ENCODE data around the gene LCLAT1. TPM values are rescaled to one million over a fixed set of nuclear protein-coding genes. Genes with fewer than 3 reads are reported as not detected.

The LCLAT1 gene
- total and polyA plus RNA-seq, 2 of the 4 experiments (the other 2 are of a cell fraction), result 7.5 to 11.5 TPM

GRCh38 chr2:30512243-30512886 lies 65.3 kb downstream of the LCLAT1 start:
- in situ Hi-C loops (cut with MboI; ENCODE audit: low sequenced_read_pairs) (no loop called here), intact Hi-C loops (cut with micrococcal nuclease) (loop anchor here (10.0 kb wide), 1 partner anchor 192 kb away; no protein-coding TSS in a partner anchor), dilution Hi-C loops (cut with HindIII; ENCODE audit: low sequenced_read_pairs, unreplicated experiment) (no loop called here)
- Histone ChIP-seq H2AFZ (replicated peaks; ENCODE audit: low read length, poor library complexity) (no peak overlapping the region), H4K91ac (ENCODE audit: insufficient read depth, low read depth, low read length) (no peak overlapping the region), H3K79me1 (ENCODE audit: low read depth in 1 of 2, low read length in 2 of 2) (peaks cover 15 to 54% of the 10 kb centered on the region in 2 experiments), H3K4me2 (ENCODE audit: low read depth, low read length) (no peak overlapping the region), H3K36me3 (ENCODE audit: control insufficient read depth, insufficient read depth, low read length) (no peaks in the 10 kb centered on the region), H3K4ac (ENCODE audit: low read depth, low read length) (no peak overlapping the region), H2BK20ac (ENCODE audit: low read depth, low read length) (no peak overlapping the region; the same call in 1 of the 2 replicates), H2BK15ac (ENCODE audit: low read depth, low read length) (no peak overlapping the region), H3K18ac (ENCODE audit: low read depth, low read length) (no peak overlapping the region), H2BK120ac (ENCODE audit: low read depth, low read length) (no peak overlapping the region), H3K27me3 (ENCODE audit: control insufficient read depth, insufficient read depth, low read length) (no peaks in the 10 kb centered on the region), H3K9me3 (ENCODE audit: control insufficient read depth, insufficient read depth, low read length) (no peaks in the 10 kb centered on the region), H3K23ac (ENCODE audit: low read depth, low read length) (no peak overlapping the region), H3K14ac (replicated peaks; ENCODE audit: low read depth, low read length) (no peak overlapping the region), H3K9ac (ENCODE audit: low read depth, low read length) (no peak overlapping the region), H3K56ac (ENCODE audit: extremely low read depth, insufficient read depth, low read length) (no peak overlapping the region), H4K8ac (ENCODE audit: low read depth in 2 of 2, low read length in 2 of 2) (no peak overlapping the region), H3K4me3 (ENCODE audit: insufficient read depth, low read depth, low read length) (no peak overlapping the region), H3K27ac (ENCODE audit: insufficient read depth, low read length) (no peak overlapping the region), H4K20me1 (ENCODE audit: insufficient read depth, low read length) (peaks cover 15% of the 10 kb centered on the region; the same call in 1 of the 2 replicates), H4K5ac (ENCODE audit: low read depth, low read length) (no peak overlapping the region), H2BK5ac (ENCODE audit: low read depth, low read length, poor library complexity, severe bottlenecking) (no peak overlapping the region), H3K4me1 (ENCODE audit: control insufficient read depth, insufficient read depth, low read length) (peaks cover 8% of the 10 kb centered on the region), H2AK9ac (replicated peaks; ENCODE audit: low read depth, low read length, poor library complexity) (no peak overlapping the region), H3K9me1 (ENCODE audit: insufficient read depth, low read length) (peaks cover 7% of the 10 kb centered on the region), H2AK5ac (ENCODE audit: low read depth, low read length) (no peak overlapping the region)
- DNase-seq, result no peak
- no peak for TF ChIP-seq CHD1 (IDR thresholded peaks at IDR 0.05; ENCODE audit: low read depth, low read length)
- TF ChIP-seq SMC3 (IDR thresholded peaks at IDR 0.05; ENCODE audit: low read depth, low read length), result no peak
- no peak for TF ChIP-seq CEBPB (IDR thresholded peaks at IDR 0.05; ENCODE audit: low read depth, low read length)
- no peak for TF ChIP-seq RCOR1 (IDR thresholded peaks at IDR 0.05; ENCODE audit: insufficient replicate concordance, low read length)
- TF ChIP-seq MXI1 (IDR thresholded peaks at IDR 0.05; ENCODE audit: borderline replicate concordance, low read depth, low read length), result no peak
- TF ChIP-seq POLR2A (IDR thresholded peaks at IDR 0.05; ENCODE audit: low read depth, low read length), result no peak
- no peak for TF ChIP-seq RAD21 (IDR thresholded peaks at IDR 0.05; ENCODE audit: low read length)
- no peak for TF ChIP-seq NFE2L2 (IDR thresholded peaks at IDR 0.05; ENCODE audit: low read depth, low read length)
- TF ChIP-seq, protein P1, sequence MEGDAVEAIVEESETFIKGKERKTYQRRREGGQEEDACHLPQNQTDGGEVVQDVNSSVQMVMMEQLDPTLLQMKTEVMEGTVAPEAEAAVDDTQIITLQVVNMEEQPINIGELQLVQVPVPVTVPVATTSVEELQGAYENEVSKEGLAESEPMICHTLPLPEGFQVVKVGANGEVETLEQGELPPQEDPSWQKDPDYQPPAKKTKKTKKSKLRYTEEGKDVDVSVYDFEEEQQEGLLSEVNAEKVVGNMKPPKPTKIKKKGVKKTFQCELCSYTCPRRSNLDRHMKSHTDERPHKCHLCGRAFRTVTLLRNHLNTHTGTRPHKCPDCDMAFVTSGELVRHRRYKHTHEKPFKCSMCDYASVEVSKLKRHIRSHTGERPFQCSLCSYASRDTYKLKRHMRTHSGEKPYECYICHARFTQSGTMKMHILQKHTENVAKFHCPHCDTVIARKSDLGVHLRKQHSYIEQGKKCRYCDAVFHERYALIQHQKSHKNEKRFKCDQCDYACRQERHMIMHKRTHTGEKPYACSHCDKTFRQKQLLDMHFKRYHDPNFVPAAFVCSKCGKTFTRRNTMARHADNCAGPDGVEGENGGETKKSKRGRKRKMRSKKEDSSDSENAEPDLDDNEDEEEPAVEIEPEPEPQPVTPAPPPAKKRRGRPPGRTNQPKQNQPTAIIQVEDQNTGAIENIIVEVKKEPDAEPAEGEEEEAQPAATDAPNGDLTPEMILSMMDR (conservative IDR thresholded peaks at IDR 0.05; ENCODE audit: low read depth, low read length), result no peak
- TF ChIP-seq MAFK (IDR thresholded peaks at IDR 0.05; ENCODE audit: low read depth, low read length), result no peak
- ChIA-PET CTCF (no interaction called here), POLR2A (ENCODE audit: unreplicated experiment) (no interaction called here)
- no TSS peak for BruUV-seq (replicated peaks)
- no peak for ATAC-seq (ENCODE audit: low read depth)
- WGBS, 2 experiments (ENCODE audit: extremely low coverage in 2 of 2, insufficient read length in 1 of 2), result no CpG with 5 or more reads among the region's 3 CpGs
